Smooth muscle cell of the brain vasculature (primary cell): ENCODE measurements around the gene MRTFA.
"Not testable (repeated sequence)": the region's sequence is repeated elsewhere in the genome, so short reads cannot be mapped to it uniquely, and the experiment has no call there.

ENCODE experiments used
- DNase-seq: peaks from one replicate; pipeline ENCODE4 v3.0.0-alpha.2; 2012; ENCODE audit warnings: low read depth, low spot score

Gene MRTFA

DNA sequence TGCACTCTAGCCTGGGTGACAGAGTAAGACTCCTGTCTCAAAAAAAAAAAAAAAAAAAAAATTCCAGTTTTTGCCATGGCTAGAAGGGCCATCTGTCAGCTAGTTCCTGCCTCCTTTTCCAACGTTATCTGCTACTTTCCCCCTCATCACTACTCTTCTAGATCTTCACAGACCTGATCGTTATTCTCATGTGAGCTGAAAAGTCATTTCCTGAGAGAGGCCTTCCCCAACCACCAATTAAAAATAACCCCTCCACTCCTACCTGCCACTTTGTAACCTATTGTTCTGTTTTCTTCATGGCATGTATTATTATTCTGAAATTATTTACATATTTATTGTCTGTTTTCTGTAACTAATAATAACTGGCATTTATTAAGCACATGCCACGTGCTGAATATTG lies 241.9 kb downstream of the MRTFA start:
- DNase-seq: no peak

DNA sequence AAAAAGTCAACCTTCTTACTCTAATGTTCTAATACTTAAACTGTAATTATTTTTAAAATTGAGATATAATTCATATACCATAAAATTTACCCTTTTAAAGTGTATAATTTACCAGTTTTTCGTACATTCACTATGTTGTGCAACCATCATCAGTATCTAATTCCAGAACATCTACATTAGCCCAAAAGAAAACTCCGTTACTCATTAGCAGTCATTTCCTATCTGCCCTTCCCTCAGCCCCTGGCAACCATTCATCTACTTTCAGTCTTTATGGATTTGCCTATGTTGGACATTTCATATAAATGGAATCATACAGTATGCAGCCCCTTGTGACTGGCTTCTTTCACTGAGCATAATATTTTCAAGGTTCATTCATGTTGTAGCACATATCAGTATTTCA lies 243.9 kb downstream of the MRTFA start:
- no peak for DNase-seq

DNA sequence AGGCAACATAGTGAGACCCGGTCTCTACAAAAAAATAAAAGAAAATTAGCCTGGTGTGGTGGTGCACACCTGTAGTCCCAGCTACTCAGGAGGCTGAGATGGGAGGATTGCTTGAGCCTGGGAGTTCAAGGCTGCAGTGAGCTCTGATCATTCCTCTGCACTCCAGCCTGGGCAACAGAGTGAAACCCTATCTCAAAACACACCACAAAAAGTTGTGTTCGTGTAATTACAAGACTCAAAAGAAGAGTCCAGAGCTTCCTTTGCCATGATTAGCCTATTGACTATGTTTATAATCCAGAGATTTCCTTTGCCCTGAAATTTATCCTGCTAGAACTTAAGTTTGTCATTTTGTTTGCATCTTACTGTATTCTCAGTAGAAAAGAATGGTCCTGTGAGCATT lies 245.1 kb downstream of the MRTFA start:
- DNase-seq: no peak

DNA sequence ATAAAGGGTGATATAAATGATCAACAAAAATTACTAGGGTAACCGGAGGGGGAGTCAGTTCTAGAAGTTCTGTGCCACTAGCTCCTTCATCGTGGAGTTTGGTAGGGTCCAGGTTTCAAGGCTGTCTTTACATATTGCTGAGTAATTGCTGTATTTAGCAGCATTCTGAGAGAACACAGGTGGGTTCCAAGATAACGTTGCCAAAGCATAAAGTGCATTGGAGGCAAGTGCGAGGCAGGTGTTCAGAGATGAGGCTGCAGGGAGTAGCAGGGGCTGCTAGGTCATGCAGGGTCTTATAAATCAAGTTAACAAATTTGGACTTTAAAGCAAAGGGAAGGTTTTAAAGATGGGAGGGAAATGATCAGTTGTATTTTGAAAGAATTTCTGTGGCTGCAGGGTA lies 248.3 kb downstream of the MRTFA start:
- DNase-seq: no peak

DNA sequence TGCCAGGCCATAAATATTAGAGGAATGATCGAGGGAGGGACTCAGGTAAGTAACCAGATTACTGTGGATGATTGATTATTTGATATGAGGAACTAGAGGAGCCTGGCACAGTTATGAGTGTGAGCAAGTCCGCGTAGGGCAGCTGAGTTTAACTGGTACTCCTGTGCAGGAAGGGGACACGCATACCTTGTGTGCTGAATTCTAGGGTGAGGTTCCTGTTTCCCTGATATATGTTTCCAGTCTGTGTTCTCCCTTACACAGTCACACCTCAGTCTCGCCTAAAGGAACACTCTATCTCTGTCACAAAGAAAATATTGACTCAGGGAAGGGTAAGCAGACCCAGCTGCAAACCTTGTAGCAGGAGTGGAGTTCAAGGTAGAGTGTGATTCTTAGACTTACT lies 248.8 kb downstream of the MRTFA start:
- DNase-seq: no peak

DNA sequence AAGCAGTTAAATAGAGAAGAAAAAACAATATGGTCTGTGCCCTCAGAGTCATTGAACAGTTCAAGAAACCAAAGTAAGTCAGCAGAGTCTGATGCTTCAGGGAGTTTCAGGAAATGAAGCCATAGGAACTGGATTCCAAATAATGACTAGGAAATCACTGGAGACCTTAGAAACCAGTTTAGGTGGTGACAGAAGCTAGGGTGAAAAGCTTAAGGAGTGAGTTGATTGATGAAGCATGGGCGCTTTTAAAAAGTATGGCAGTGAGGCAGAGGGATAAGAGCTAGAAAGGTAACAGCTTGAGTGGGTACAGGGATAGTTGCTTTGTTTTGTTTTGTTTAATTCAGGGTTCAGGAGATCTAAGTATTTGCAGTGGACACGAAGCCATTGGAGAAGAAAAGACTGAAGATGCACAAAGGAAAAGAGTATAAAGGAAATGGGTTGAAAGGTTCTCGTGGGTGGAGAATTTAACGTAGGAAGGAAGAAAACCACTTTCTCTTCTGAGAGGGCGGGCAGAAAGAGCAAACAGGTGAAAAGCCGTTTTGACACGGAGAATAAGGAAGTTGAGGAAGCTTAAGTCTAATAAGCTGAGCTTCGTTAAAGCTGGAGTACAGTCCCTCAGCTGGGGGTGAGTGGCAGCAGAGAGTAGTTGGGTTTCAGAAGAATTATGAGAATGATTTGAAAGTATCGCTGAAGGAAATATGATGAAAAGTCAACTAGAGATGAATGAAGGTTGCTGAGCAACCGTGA lies 251.3 kb downstream of the MRTFA start:
- DNase-seq: no peak

DNA sequence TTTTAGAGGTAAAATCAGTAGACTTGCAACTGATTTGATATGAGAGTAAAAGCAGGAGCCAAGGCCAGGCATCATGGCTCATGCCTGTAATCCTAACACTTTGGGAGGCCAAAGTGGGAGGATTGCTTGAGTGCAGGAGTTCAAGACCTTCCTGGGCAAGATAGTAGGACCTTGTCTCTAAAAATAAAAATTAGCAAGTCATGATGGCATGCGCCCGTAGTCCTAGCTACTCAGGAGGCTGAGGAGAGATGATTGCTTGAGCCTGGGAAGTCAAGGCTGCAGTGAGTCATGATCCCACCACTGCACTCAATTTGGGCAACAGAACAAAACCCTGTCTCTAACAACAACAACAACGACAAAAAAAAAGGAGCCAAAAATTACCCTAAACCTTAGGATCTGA lies 252.6 kb downstream of the MRTFA start:
- no peak for DNase-seq

DNA sequence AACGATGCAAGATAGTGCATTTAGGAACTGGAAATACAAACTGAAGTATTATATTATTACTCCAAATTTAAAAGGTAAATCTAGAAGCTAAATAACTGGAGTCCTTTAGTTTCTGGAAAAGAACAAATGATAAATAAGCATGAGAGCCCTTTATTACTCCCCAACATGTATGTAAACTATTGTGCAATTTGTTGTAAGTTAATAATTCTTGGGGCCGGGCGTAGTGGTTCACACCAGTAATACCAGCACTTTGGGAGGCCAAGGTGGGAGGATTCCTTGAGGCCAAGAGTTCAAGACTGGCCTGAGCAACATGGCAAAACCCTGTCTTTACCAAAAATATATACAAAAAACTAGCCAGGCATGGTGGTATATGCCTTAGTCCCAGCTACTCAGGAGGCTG lies 255.1 kb downstream of the MRTFA start:
- no peak for DNase-seq

DNA sequence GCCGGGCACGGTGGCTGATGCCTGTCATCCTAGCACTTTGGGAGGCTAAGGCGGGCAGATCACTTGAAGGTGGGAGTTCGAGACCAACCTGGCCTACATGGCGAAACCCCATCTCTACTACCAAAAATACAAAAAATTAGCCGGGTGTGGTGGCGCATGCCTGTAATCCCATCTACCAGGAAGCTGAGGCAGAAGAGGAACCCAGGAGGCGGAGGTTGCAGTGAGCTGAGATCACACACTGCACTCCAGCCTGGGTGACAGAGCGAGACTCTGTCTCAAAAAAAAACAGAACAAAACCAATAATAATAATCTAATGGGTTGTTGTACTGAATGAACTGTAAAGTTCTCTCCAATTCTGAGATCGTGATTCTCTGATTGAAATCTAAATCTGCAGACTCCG lies 258.1 kb downstream of the MRTFA start:
- DNase-seq: not testable (repeated sequence)

DNA sequence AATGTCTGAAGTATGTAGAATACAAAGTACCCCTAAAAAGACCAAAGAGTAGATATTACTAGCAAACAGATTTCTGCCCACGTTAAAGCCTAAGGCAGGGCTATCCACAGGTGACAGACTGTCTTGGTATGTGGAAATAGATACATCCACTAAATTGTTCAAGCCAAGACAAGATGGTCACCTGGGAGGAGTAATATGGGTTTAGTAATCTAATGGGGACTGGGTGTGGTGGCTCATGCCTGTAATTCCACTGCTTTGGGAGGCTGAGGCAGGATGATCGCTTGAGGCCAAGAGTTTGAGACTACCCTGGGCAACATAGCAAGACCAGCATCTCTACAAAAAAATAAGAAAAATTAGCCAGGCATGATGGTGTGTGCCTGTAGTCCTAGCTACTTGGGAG lies 258.6 kb downstream of the MRTFA start:
- no peak for DNase-seq

DNA sequence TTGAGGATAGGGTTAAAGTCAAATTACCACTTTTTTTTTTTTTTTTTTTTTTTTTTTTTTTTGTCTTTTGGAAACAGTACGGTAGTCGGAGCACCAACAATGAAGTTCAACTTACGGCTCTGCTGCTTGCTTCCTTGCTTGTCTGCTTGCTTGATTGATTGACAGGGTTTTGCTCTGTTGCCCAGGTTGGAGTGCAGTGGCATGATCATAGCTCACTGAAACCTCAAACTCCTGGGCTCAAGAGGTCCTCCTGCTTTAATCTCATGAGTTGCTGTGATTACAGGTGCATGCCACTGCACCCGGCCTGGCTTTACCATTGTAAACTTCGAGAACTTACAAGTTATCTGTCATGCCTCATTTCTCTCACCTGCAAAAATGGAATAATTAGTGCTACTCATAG lies 260.4 kb downstream of the MRTFA start:
- no peak for DNase-seq

DNA sequence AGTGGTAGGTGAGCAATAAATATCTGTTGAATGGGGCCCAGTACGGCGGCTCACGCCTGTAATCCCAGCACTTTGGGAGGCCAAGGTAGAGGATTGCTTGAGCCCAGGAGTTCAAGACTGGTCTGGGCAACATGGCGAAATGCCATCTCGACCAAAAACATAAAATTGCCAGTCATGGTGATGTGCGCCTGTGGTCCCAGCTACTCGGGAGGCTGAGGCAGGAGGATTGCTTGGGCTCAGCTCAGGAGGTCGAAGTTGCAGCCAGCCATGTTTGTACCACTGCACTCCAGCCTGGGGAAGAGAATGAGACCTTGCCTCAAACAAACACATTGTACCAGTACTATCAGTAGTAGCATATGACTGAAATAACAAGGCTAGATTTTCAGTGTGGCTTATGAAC lies 262.0 kb downstream of the MRTFA start:
- DNase-seq: no peak

DNA sequence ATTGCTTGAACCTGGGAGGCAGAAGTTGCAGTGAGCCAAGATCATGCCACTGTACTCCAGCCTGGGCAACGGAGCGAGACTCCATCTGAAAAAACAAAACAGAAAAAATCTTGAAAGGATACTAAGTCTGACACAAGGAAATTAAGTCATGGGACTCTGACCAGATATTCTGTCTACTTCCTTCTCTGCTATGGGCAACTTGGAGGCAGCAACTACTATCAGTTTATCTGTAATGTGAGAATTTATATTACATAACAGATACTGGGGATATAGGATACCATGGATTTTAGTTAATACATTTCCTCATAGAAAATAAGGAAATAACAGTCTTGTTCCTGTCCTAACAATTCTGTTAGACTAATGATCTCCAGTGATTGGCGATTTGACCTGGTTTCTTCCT lies 267.7 kb downstream of the MRTFA start:
- no peak for DNase-seq

DNA sequence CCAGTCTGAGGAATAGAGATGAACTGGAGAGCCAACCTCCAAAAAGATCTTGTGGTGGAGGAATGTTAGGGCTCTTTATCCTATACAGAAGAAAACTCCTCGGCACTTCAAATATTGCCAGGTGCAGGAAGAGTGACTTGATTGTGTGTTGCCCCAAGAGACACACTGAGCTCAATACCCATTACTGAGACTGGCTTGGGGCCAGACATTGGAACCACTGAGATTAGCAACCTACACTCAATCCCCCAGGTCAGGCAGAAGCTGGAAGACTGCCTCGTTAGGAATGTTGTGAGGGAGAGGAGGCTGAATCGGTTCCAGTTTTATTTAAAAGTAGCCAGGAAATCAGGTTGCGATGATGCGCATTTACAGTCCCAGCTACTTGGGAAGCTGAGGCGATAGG lies 268.5 kb downstream of the MRTFA start:
- no peak for DNase-seq

DNA sequence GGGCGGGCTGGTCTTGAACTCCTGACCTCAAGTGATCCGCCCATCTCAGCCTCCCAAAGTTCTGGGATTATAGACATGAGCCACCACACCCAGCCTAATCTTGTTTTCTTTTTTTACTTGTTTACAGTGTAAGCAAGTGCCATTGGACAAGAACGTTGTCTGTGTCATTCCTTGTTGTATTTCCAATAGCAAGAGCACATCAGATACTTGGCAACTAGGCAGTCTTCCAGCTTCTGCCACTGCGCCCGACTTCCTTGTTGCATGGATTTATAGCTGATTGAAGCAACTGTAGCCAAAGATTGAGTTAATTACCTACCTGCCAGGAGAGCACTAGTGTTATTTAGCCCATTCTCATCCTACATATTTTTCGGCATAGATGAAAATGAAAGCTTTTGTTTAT lies 269.2 kb downstream of the MRTFA start:
- DNase-seq: no peak

DNA sequence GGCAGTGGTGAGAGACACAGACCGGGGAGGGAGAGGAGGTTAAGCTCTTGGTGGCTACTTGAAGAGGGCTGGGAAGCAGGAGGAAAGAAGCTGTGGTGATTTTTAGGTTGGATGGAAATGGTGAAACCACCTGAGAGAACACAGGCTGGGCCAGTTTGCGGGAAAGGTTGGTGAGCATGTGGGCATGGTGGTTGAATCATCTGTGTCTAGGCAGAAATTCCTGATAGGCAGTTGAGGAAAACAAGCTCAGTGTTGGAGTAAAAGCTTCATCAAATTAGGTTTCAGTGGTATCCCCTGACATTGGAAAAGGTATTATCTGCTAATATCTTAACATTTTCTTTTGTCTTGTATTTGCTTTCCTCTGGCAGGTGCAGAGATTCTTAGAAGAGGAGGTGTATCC lies 270.5 kb downstream of the MRTFA start:
- DNase-seq: no peak

DNA sequence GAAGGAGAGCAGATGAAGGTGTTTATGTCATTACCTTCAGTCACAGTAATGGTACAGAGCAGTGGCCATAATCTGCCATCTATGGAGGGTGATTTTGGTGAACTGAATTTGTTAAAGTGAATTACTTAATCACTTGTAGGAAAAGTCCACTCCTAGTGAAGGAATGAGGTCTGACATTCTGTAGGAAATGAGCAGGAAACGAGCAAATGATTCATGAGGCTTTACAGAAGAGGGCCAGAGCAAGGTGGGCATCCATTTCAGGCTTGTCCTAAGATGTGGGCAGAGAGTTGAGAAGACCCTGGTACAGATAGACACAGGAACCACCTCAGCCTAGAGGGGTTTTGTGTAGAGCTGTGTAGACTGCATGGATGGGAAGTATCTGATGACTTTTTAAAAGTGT lies 272.1 kb downstream of the MRTFA start:
- no peak for DNase-seq

DNA sequence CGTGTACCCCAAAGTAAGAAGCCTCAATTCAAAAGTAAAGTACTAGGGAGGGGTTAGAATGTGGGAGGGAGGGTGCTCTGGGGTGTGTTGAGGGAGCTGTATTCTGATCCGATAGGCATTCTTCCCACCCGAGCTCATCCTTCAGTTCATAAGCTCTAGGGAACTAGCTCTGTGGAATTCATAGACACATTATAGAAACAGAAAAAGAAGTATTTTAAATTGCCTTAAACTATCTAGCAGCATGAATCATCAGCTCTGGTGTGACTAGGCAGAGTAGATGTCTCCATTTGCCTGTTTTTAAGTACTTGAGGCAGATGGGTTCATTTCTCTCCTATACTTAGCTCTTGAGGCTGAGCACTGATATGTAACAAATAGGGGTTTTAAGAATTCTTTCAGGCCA lies 273.5 kb downstream of the MRTFA start:
- DNase-seq: no peak

DNA sequence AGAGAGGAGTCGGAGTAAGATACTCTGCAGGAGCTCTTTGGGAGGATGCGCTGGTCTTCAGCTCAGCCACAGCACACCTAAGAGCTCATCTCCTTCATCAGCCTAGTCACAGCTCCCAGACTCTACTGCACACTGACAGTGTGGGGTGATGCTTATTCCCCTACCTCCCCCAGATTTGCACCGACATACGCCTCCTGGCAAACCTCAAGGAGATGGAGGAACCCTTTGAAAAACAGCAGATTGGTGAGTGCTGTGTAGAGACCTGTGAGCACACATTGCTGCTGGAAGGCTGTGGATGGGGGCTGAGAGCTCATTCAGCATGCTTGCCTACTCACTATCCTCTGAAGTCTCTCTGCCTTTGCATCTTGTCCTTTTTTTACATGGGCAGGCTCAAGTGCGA lies 275.4 kb downstream of the MRTFA start:
- DNase-seq: no peak
